ENCODE results near the gene MRPS18A.

DNA sequence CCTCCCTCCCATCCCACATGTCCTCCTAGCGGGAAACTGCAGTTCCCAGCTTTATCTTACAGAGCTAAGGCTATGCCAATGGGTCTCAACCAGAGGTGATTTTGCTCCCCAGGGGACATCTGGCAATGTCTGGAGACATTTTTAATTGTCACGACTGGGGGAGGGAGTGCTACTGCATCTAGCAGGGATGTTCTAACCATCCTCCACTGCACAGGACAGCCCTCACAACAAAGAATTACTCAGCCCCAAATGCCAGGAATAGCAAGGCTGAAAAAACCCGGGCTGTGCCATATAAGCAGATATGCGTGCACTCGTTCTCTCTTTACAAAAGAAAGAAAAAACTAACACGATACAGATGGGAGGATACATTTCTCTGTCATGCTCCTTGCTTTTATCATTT lies 8.5 kb downstream of the MRPS18A start:
- TF ChIP-seq HDAC2 (CRISPR knock-in tag; IDR thresholded peaks at IDR 0.05) = no peak
- TF ChIP-seq MIXL1 (CRISPR knock-in tag; IDR thresholded peaks at IDR 0.05) = no peak
- TF ChIP-seq NFE2 (CRISPR knock-in tag; IDR thresholded peaks at IDR 0.05) = no peak
- TF ChIP-seq NFIC (IDR thresholded peaks at IDR 0.05; ENCODE audit: low read length) = no peak
- TF ChIP-seq KLF6 (CRISPR knock-in tag; IDR thresholded peaks at IDR 0.05) = no peak
- TF ChIP-seq, protein P1, sequence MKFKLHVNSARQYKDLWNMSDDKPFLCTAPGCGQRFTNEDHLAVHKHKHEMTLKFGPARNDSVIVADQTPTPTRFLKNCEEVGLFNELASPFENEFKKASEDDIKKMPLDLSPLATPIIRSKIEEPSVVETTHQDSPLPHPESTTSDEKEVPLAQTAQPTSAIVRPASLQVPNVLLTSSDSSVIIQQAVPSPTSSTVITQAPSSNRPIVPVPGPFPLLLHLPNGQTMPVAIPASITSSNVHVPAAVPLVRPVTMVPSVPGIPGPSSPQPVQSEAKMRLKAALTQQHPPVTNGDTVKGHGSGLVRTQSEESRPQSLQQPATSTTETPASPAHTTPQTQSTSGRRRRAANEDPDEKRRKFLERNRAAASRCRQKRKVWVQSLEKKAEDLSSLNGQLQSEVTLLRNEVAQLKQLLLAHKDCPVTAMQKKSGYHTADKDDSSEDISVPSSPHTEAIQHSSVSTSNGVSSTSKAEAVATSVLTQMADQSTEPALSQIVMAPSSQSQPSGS (CRISPR knock-in tag; IDR thresholded peaks at IDR 0.05) = no peak
- TF ChIP-seq MEIS2 (CRISPR knock-in tag; IDR thresholded peaks at IDR 0.05) = no peak
- no peak for TF ChIP-seq ZNF530 (CRISPR knock-in tag; IDR thresholded peaks at IDR 0.05; ENCODE audit: low read depth)
- no peak for TF ChIP-seq ZNF841 (CRISPR knock-in tag; IDR thresholded peaks at IDR 0.05; ENCODE audit: borderline replicate concordance)
- TF ChIP-seq, protein P2, sequence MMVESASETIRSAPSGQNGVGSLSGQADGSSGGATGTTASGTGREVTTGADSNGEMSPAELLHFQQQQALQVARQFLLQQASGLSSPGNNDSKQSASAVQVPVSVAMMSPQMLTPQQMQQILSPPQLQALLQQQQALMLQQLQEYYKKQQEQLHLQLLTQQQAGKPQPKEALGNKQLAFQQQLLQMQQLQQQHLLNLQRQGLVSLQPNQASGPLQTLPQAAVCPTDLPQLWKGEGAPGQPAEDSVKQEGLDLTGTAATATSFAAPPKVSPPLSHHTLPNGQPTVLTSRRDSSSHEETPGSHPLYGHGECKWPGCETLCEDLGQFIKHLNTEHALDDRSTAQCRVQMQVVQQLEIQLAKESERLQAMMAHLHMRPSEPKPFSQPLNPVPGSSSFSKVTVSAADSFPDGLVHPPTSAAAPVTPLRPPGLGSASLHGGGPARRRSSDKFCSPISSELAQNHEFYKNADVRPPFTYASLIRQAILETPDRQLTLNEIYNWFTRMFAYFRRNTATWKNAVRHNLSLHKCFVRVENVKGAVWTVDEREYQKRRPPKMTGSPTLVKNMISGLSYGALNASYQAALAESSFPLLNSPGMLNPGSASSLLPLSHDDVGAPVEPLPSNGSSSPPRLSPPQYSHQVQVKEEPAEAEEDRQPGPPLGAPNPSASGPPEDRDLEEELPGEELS (CRISPR knock-in tag; IDR thresholded peaks at IDR 0.05) = no peak
- TF ChIP-seq, protein P3, sequence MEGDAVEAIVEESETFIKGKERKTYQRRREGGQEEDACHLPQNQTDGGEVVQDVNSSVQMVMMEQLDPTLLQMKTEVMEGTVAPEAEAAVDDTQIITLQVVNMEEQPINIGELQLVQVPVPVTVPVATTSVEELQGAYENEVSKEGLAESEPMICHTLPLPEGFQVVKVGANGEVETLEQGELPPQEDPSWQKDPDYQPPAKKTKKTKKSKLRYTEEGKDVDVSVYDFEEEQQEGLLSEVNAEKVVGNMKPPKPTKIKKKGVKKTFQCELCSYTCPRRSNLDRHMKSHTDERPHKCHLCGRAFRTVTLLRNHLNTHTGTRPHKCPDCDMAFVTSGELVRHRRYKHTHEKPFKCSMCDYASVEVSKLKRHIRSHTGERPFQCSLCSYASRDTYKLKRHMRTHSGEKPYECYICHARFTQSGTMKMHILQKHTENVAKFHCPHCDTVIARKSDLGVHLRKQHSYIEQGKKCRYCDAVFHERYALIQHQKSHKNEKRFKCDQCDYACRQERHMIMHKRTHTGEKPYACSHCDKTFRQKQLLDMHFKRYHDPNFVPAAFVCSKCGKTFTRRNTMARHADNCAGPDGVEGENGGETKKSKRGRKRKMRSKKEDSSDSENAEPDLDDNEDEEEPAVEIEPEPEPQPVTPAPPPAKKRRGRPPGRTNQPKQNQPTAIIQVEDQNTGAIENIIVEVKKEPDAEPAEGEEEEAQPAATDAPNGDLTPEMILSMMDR (CRISPR knock-in tag; IDR thresholded peaks at IDR 0.05) = no peak

Data from HepG2 (cell line).